Osteocyte (in vitro differentiated cells): Measurements from ENCODE around the gene TTI1. TPM values are rescaled to one million over a fixed set of nuclear protein-coding genes. Genes with fewer than 3 reads are reported as not detected.

Source experiments
- DNase-seq: peaks from one replicate; pipeline ENCODE4 v3.0.0; 2021; ENCODE audit warnings: mixed read lengths; ENCODE audit not compliant: unreplicated experiment; ENCODE audit errors: extremely low spot score
- H3K27ac Mint-ChIP-seq: one replicate; pipeline ENCODE4 v1.8.0; 2021; ENCODE audit warnings: mild to moderate bottlenecking, mixed read lengths; ENCODE audit not compliant: unreplicated experiment
- H3K27me3 Mint-ChIP-seq: one replicate; pipeline ENCODE4 v1.8.0; 2021; ENCODE audit warnings: mixed read lengths; ENCODE audit not compliant: unreplicated experiment
- H3K36me3 Mint-ChIP-seq: one replicate; pipeline ENCODE4 v1.8.0; 2021; ENCODE audit warnings: mixed read lengths; ENCODE audit not compliant: unreplicated experiment
- H3K4me1 Mint-ChIP-seq: one replicate; pipeline ENCODE4 v1.8.0; 2021; ENCODE audit warnings: mixed read lengths; ENCODE audit not compliant: unreplicated experiment
- H3K4me3 Mint-ChIP-seq: one replicate; pipeline ENCODE4 v1.8.0; 2021; ENCODE audit warnings: mild to moderate bottlenecking, moderate library complexity, mixed read lengths; ENCODE audit not compliant: unreplicated experiment
- H3K9me3 Mint-ChIP-seq: one replicate; pipeline ENCODE4 v1.8.0; 2021; ENCODE audit warnings: mixed read lengths; ENCODE audit not compliant: unreplicated experiment
- total RNA-seq: library from RNA; stranded (reverse); gene quantifications from 2 replicates; pipeline ENCODE4 v1.2.1, GENCODE V29; 2021
- TF ChIP-seq, protein P1 (sequence below): fragments of 200-600 bp; sonication (generic); IDR thresholded peaks from 2 replicates; pipeline ENCODE4 v1.5.0; 2021; ENCODE audit warnings: antibody characterized with exemption, mild to moderate bottlenecking, moderate library complexity

TTI1 gene
- total RNA-seq, 1 donor from 2014 or later: 16.2 TPM

DNA sequence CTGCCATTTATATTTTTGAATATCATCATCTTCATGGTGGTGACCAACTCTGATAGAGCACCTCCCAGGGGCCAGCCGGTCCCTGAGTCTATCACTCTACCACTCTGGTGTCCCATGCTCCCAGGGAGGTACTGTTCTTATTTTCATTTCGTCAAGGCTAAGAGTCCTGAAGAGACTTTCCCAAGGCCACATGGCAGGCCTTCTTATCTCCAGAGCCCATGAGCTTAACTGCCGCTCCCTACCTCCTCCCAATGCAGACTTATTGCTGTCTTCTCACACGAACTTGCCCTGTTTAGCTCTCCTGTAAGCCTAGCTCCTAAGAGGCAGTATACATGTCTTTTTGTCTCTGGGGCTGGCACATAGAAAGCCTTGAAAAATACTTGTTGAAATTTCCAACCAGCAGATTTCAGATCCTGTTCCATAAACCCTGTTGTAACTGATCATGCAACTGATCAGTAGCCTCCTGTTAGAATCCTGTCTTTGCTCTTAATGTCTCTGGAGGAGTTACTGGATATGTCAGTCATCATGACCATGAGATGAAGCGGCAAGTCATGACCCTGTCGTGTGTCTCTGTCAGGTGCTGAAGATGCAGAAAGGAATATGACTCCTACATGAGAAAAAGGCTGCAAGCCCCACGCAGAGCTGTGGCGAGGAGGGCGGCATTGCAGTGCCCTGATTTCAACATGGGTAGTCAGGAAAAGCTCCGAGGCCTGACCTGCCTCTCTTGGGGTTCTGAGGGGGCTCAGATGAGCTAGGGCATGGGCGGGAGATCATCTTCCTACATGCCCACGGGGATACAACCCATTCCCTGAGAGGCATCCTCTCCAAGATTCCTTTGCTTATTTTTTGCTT is 60.0 kb downstream of the TTI1 start:
- TF ChIP-seq, protein P1, sequence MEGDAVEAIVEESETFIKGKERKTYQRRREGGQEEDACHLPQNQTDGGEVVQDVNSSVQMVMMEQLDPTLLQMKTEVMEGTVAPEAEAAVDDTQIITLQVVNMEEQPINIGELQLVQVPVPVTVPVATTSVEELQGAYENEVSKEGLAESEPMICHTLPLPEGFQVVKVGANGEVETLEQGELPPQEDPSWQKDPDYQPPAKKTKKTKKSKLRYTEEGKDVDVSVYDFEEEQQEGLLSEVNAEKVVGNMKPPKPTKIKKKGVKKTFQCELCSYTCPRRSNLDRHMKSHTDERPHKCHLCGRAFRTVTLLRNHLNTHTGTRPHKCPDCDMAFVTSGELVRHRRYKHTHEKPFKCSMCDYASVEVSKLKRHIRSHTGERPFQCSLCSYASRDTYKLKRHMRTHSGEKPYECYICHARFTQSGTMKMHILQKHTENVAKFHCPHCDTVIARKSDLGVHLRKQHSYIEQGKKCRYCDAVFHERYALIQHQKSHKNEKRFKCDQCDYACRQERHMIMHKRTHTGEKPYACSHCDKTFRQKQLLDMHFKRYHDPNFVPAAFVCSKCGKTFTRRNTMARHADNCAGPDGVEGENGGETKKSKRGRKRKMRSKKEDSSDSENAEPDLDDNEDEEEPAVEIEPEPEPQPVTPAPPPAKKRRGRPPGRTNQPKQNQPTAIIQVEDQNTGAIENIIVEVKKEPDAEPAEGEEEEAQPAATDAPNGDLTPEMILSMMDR: no peak
- H3K4me3 Mint-ChIP-seq: no peak overlapping the region
- H3K27me3 Mint-ChIP-seq: peaks cover 19% of the 10 kb centered on the region
- H3K36me3 Mint-ChIP-seq: peaks cover 2% of the 10 kb centered on the region
- no peak overlapping the region for H3K27ac Mint-ChIP-seq
- H3K4me1 Mint-ChIP-seq: peaks cover 20% of the 10 kb centered on the region
- DNase-seq: no peak
- peaks cover 6% of the 10 kb centered on the region for H3K9me3 Mint-ChIP-seq

DNA sequence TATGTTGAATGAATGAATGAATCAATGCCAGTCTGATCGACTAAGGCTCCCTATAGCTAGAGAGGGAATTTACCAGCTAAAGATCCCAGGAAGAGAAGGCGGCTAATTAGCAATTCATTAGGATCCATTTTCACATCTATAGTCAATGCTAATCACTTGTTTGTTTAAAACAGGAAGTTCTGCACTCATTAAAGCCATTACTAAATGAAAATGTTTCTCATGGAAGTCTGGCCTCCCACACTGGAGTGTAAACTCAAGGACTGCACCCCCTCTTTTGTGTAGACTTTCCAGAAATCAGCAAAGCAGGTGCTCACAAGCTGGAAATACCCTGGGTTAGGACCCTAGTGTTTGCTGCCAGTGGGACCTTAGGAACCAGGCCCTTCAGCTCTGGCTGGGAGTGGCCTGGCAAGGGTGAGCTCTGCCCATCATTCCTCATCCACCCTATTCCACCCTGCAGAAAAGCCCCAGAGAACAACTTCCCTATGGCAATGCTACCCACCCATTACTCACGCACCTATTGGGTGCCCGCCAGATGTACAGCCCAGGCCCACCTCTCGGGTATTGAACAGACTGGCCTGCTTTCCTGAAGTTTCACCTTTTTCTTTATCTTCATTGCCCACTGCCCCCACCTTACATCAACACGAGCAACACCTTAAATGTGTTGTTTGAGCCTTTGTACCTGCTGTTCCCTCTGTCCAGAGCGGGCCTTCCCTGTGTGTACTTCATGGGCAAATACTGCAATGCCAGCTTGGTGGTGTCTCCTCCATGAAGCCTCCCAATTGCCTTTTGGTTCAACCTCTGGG is 60.8 kb downstream of the TTI1 start:
- Mint-ChIP-seq H3K36me3 (peaks cover 6% of the 10 kb centered on the region), H3K9me3 (peaks cover 13% of the 10 kb centered on the region), H3K27me3 (peaks cover 22% of the 10 kb centered on the region), H3K4me3 (no peak overlapping the region), H3K27ac (no peak overlapping the region), H3K4me1 (peaks cover 16% of the 10 kb centered on the region)
- TF ChIP-seq, protein P1: no peak
- DNase-seq: no peak

DNA sequence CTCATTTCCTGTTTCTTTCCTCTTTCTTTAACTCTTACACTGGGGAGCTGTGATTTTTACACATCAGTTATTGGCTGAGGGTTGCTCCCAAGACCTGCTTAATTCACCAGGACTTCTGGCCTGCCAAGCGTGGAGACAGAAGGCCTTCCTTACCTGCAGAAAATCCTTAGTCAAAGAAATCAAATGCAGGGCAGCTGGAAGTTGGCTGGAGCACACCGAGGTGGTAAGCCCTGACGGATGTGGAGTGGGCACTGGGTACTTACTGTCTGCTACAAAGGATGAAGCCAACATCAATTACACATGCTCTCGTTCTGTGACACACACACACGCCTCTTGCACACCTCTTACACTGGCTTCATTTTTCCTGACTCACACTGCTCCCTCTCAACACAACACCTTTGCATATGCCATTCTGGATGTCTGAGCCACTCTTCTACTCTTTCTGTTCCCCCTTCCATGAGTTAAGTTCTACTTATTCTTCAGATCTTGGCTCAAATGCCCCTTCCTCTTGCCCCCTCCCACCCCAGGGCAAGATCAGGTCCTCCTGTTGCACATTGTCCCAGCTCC is 61.6 kb downstream of the TTI1 start:
- TF ChIP-seq, protein P1: no peak
- Mint-ChIP-seq H3K4me3 (no peak overlapping the region), H3K27ac (no peak overlapping the region), H3K36me3 (peaks cover 6% of the 10 kb centered on the region), H3K9me3 (peaks cover 19% of the 10 kb centered on the region), H3K27me3 (peaks cover 29% of the 10 kb centered on the region), H3K4me1 (peaks cover 16% of the 10 kb centered on the region)
- DNase-seq: no peak

- Mint-ChIP-seq H3K4me1 (peaks cover 16% of the 10 kb centered on the region), H3K27ac (no peak overlapping the region)
These were observed 62.4 kb downstream of the TTI1 start for GRCh38 chr20:37970856-37971245.

More at GRCh38 chr20:37970856-37971245, 62.4 kb downstream of the TTI1 start:
- H3K36me3 Mint-ChIP-seq: peaks cover 6% of the 10 kb centered on the region
- DNase-seq: no peak
- H3K27me3 Mint-ChIP-seq: peaks cover 33% of the 10 kb centered on the region
- H3K9me3 Mint-ChIP-seq: peaks cover 25% of the 10 kb centered on the region
- TF ChIP-seq, protein P1: no peak
- H3K4me3 Mint-ChIP-seq: no peak overlapping the region
